ENCODE data around the gene HAP1.

- no peak for TF ChIP-seq CTCF (IDR thresholded peaks at IDR 0.05; ENCODE audit: low read length)
- TF ChIP-seq EZH2 (optimal IDR thresholded peaks at IDR 0.05; ENCODE audit: low read depth, low read length), result no peak
- TF ChIP-seq EZH2phosphoT487 (IDR thresholded peaks at IDR 0.05; ENCODE audit: low read length), result no peak
Measured at GRCh38 chr17:41705271-41705991, 29.0 kb downstream of the HAP1 start.
